Measurements from ENCODE around the gene MOB2. TPM values are rescaled to one million over a fixed set of nuclear protein-coding genes. Genes with fewer than 3 reads are reported as not detected.

MOB2 gene
- total RNA-seq, 1 experiment from 2014 or later: 19.9 TPM

GRCh38 chr11:1504138-1504537 lies 17.6 kb upstream of the MOB2 start:
- no peak for DNase-seq (ENCODE audit: low read depth)

DNA sequence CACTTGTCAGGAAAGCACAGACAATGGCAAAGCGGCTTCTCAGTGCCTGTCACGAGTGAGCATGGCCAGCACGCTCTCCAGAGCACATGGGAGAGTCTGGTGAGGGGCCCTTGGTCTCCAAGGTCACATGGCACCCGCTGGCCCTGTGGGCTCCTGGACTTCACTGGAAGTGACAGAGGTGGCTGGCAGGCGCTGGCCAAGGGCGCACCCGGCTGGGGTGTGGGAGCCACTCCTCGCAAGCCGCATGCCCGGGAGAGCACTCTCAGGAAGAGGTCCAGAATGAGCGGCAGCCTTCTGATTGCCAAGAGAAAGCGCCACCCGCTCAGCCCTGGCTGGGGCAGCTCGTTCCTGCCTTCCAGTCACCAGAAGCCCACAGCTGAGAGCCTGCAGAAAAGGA lies 17.1 kb upstream of the MOB2 start:
- no peak for DNase-seq (ENCODE audit: low read depth)

DNA sequence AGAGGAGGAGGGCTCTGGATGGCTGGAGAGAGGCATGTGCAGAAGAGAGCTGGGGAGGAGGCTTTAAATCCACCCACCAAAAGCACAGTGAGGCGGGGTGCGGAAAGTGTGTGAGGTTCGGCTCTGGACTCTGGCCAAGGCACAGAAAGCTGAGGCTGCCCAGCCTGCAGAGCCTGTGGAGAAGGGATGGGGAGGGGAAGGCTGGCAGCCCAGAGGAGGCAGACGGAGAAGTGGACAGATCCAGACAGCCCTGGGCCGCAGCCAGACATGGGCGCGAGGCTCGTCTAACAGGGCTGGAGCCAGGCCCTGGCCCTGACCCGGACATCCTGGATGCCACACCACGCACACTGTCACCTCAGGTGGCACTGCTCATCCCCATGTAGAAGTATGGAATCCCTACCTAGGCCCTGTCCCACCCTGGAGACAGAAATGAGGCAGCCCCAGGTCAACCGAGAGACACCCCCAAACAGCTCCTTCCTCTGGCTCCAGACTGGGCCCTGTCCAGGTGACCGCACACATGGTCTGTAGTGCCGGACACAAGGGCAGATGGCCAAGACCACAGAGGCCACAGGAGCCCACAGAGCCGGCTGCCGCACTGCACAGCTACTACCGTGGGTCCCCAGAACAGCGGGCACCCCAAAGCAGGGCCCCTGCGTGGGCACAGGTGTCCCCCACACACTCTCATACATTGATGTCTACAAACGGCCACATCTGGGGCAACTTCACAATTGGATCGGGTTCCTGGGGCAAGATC lies 16.6 kb upstream of the MOB2 start:
- no peak for DNase-seq (ENCODE audit: low read depth)

- DNase-seq (ENCODE audit: low read depth): no peak
These were observed 15.8 kb upstream of the MOB2 start for GRCh38 chr11:1502168-1502953.

DNA sequence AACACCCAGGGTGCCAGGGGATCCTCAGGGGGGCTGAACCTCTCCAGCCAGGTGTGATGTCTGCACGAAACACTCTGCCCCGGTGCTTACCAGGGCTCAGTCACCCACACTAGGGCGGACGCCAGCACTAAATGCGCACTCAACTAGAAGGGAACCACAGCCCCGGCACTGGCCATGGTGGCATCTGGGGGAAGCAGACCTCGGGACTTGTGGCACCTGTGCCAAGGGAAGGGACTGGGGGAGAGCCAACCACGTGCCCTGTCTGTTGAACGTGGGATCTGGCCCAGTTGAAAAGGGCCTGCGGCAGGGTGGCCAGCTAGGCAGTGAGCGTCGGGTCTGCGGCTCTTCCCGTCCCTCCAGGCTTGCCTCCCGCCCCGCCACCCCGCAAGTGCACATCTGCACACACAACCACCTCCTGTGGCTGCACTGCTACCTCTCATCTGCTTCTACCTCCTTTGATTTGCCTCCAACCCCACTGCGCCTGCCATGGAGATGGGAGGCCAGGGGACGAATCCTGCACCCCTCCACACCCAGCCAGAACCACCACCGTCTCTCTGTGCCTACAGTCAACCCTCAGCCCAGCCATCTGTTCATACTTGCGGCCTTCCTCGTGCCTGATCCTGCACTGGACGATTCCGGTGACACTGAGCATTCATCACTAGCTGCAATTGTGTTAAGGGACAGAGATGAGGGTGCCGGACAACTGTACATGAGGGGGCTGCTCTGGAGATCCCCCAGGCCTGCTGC lies 15.0 kb upstream of the MOB2 start:
- DNase-seq (ENCODE audit: low read depth): no peak

DNA sequence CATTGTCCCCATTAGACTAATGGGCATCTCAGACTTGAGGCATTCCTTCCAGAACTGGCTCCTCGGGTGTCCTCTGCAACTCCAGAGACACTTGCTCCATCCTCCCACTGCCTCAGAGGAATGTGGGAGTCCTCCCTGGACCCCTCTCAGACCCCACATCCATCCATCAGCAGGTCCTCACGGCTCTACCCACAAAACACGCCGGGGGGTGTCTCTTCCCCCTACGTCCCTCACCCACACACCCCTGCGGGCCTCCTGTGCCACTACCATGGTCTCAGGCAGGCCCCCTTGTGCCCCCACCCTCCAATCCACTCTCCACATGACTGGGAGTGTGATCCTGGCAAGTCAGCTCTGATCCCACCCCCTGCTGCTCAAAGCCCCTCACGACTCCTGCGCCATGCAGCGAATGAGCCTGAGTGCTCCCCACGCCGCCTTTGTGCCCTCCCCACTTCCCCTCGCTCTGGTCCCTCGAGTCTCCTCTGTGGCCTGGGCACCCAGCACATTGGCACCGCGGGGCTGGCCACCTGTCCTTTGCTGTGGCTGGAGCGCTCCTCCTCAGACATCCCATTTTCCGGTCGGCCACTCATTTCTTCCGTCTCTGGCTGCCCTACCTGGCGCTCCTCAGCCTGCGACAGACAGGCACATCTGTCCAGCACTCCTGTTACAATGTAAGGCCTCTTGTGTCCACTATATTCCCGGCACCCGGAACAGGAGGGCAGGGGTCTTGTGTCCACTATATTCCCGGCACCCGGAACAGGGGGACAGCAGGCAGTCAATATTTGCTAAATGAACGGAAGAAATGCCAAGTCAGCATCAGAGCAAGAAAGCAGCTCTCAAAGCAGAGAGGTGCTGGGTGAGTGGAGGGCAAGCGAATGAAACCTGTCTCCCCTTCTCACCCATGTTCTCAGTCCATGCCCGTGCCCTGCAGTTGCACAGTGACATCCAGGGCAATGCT lies 14.2 kb upstream of the MOB2 start:
- no peak for DNase-seq (ENCODE audit: low read depth)

DNA sequence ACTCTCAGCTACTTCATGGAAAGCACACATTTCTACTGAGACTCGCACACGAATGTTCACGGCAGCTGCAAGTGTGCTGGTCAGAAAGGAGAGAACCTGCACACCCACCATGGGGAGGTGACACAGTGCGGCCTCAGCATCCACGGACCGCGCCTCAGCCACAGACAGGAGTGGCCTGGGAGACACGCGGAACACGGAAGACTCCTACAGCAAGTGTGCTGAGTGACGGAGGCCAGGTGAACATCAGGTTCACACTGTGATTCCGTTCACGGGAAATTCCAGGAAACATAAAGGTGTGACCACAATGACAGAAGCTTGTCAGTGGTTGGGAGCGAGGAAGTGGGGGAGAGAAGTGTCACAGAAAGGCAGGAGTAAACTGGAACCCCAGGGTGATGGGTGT lies 13.3 kb upstream of the MOB2 start:
- DNase-seq (ENCODE audit: low read depth): no peak

- DNase-seq (ENCODE audit: low read depth): no peak
These were observed 12.8 kb upstream of the MOB2 start for GRCh38 chr11:1499261-1499890.

DNA sequence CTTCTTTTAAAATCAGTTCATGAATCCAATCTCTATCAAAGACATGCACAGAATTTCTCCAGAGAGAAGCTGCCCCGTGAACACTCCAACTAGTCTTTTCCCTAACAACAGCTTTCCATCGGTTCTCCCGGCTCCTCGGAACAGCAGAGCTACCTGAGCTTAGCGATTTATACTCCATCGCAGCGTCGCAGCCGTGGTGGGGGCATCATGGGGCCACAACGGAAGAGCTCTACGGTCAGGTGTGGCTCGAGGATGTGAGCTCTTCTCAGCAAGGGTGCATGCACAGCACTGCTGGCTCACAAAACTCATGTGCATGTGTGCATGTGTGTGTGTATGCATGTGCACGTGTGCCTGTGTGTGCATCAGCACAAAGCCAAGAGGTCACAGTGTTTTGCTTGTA lies 11.7 kb upstream of the MOB2 start:
- no peak for DNase-seq (ENCODE audit: low read depth)

- no peak for DNase-seq (ENCODE audit: low read depth)
These were observed 11.0 kb upstream of the MOB2 start for GRCh38 chr11:1497600-1497999.

DNA sequence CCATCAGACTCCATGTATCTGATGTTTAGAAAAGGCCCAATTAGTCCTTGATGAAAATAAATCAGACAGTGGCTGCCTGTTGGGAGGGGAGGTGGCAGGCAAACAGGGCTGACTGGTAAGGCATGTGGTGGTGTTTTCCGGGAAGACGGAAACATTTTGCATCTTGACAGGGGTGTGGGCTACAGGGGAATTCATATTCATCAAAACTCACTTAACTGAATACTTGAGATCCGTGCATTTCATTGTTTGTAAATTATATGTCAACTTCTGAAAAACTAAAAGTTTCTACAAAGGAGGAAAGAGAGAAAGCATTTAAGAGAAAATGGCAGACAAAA lies 10.1 kb upstream of the MOB2 start:
- DNase-seq (ENCODE audit: low read depth): no peak

GRCh38 chr11:1496091-1496760 lies 9.6 kb upstream of the MOB2 start:
- no peak for DNase-seq (ENCODE audit: low read depth)

GRCh38 chr11:1494650-1495049 lies 8.1 kb upstream of the MOB2 start:
- no peak for DNase-seq (ENCODE audit: low read depth)

GRCh38 chr11:1493650-1494244 lies 7.2 kb upstream of the MOB2 start:
- no peak for DNase-seq (ENCODE audit: low read depth)

DNA sequence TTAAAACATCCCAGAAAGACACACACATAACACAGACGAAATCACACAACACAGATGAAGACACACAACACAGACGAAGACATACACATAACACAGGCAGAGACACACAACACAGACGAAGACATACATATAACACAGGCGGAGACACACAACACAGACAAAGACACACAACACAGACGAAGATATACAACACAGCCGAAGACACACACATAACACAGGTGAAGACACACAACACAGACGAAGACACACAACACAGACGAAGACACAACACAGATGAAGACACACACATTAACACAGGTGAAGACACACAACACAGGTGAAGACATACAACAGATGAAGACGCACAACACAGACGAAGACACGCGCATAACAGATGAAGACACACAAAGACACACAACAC lies 4.8 kb upstream of the MOB2 start:
- no peak for DNase-seq (ENCODE audit: low read depth)

GRCh38 chr11:1490651-1491050 lies 4.1 kb upstream of the MOB2 start:
- no peak for DNase-seq (ENCODE audit: low read depth)

DNA sequence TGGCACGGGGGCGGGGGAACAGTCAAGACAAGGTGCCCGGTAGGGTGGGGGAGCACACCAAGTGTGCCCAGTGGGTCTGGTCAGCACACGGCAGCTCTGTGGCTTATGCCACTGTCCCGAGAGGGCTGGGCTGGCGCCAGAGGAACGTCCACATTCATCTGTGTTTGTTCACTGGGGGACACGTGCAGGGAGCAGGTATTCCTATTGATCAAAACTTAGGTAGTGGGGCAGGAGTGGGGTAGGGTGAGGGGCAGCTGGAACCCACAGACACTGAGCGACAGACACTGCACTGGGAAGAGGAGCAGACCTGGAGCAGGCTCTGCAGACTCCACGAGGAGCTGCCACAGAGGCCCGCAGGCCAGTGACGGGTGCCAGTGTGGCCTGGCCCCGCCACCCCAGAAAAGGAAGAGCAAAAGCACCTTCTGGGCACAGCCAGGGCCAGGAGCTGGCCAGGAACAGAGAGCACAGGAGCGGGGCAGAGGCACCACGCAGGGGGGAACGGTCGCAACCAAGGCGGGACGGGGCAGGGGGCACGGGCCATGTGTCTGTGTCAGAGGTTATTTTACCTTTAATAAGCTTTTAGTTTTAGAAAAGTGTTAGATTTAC lies 2.1 kb upstream of the MOB2 start:
- no peak for DNase-seq (ENCODE audit: low read depth)

DNA sequence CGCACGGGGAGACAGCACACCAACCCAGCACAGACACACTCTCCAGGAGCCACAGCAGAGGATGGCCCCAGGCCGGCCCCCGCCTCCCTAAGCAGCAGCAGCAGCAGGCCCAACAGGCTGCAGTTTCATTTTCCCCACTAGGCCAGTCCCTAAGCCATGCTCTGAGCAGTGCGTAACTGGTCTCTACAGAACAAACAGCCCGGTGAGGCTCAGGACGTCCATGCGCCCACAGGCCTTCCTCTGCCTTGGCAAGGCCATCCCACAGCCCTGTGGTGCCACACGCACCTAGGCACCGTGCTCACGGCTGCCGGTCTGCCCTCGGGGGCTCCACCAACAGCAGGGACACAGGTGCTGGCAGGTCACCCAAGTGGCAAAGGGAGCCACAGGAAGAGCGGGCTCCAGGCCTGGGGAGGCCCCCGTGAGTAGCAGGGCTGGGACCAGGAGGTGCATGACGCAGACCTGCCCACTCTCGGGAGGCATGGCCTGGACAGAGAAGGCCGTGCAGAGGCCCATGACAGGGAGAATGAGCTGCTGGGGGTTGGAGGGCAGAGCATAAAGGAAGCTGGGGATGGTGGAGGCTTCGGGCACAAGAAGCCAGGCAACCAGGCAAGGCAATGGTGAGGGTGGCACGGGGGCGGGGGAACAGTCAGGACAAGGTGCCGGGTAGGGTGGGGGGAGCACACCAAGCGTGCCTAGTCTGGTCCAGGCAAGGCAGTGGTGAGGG lies 1.4 kb upstream of the MOB2 start:
- DNase-seq (ENCODE audit: low read depth): no peak

Measured in LHCN-M2 (cell line).